Measurements from ENCODE around the gene ZDHHC14. TPM values are rescaled to one million over a fixed set of nuclear protein-coding genes. Genes with fewer than 3 reads are reported as not detected.

Gene ZDHHC14
- total RNA-seq, 6 experiments from 2014 or later, result 5.2 to 6.7 (median 6.0) TPM

DNA sequence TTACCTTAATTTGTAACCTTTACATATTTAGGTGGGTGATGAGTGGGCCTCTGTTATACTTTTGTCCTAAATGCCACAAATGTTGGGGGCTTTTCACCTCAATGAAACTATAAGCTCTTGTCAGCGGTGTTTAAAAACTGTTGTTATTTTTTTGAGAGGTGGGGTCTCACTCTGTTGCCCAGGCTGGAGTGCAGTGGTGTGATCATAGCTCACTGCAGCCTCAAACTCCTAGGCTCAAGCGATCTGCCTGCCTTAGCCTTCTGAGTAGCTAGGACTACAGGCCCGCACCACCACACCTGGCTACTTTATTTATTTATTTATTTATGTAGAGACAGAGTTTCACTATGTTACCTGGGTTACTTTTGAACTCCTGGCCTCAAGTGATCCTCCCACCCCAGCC is 66.7 kb downstream of the ZDHHC14 start:
- no peak for DNase-seq
- Mint-ChIP-seq H3K27ac (no peak overlapping the region), H3K9me3 (no peaks in the 10 kb centered on the region), H3K36me3 (ENCODE audit: low read depth) (peaks cover 6% of the 10 kb centered on the region; the same call in 1 of the 2 replicates), H3K27me3 (ENCODE audit: insufficient read depth) (no peaks in the 10 kb centered on the region), H3K4me3 (no peak overlapping the region), H3K4me1 (ENCODE audit: low read depth) (peaks cover 17% of the 10 kb centered on the region)
- no peak for TF ChIP-seq CTCF (IDR thresholded peaks at IDR 0.05)

GRCh38 chr6:157449610-157450009 is 68.6 kb downstream of the ZDHHC14 start:
- H3K4me3 Mint-ChIP-seq, result no peak overlapping the region
- no peak overlapping the region for H3K27ac Mint-ChIP-seq
- TF ChIP-seq CTCF (IDR thresholded peaks at IDR 0.05), result no peak
- no peaks in the 10 kb centered on the region for H3K9me3 Mint-ChIP-seq
- H3K4me1 Mint-ChIP-seq (ENCODE audit: low read depth), result peaks cover 5% of the 10 kb centered on the region; the same call in 1 of the 2 replicates
- DNase-seq, result no peak
- no peaks in the 10 kb centered on the region for H3K36me3 Mint-ChIP-seq (ENCODE audit: low read depth)
- no peaks in the 10 kb centered on the region for H3K27me3 Mint-ChIP-seq (ENCODE audit: insufficient read depth)

- no peak for TF ChIP-seq CTCF (IDR thresholded peaks at IDR 0.05)
- Mint-ChIP-seq H3K27ac (no peak overlapping the region), H3K27me3 (ENCODE audit: insufficient read depth) (no peaks in the 10 kb centered on the region), H3K4me3 (no peak overlapping the region), H3K9me3 (no peaks in the 10 kb centered on the region), H3K36me3 (ENCODE audit: low read depth) (no peaks in the 10 kb centered on the region), H3K4me1 (ENCODE audit: low read depth) (no peaks in the 10 kb centered on the region)
- no peak for DNase-seq
Observed at GRCh38 chr6:157450931-157451742, 70.1 kb downstream of the ZDHHC14 start.

GRCh38 chr6:157452096-157452495 is 71.1 kb downstream of the ZDHHC14 start:
- H3K9me3 Mint-ChIP-seq, result no peaks in the 10 kb centered on the region
- no peak for DNase-seq
- no peak for TF ChIP-seq CTCF (IDR thresholded peaks at IDR 0.05)
- no peaks in the 10 kb centered on the region for H3K4me1 Mint-ChIP-seq (ENCODE audit: low read depth)
- no peak overlapping the region for H3K27ac Mint-ChIP-seq
- no peak overlapping the region for H3K4me3 Mint-ChIP-seq
- no peaks in the 10 kb centered on the region for H3K27me3 Mint-ChIP-seq (ENCODE audit: insufficient read depth)
- no peaks in the 10 kb centered on the region for H3K36me3 Mint-ChIP-seq (ENCODE audit: low read depth)

DNA sequence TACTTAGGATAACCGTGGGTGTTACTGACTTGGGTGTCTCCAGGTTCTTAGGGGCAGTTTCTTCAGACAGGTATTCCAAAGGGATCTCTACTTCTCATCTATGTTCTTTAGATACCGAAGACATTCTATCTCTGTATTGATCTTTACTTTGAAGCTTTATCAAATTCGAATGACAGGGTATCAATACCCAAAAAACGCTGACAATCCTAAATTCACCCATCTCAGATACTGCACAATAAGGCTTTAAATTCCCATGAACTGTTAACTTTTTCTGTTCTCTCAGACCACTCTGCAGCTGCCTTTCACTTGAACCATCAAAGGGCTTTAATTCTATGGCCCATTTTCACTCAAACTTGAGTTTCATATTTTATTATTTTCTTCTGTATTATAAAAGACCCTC is 72.1 kb downstream of the ZDHHC14 start:
- Mint-ChIP-seq H3K27me3 (ENCODE audit: insufficient read depth) (no peaks in the 10 kb centered on the region), H3K27ac (no peak overlapping the region), H3K36me3 (ENCODE audit: low read depth) (no peaks in the 10 kb centered on the region), H3K9me3 (no peaks in the 10 kb centered on the region), H3K4me1 (ENCODE audit: low read depth) (no peaks in the 10 kb centered on the region), H3K4me3 (no peak overlapping the region)
- TF ChIP-seq CTCF (IDR thresholded peaks at IDR 0.05), result no peak
- DNase-seq, result no peak

All from HFFc6 (cell line).